Measurements from ENCODE around the gene HOXC9.

The HOXC9 gene

GRCh38 chr12:54037360-54038283 is 37.7 kb downstream of the HOXC9 start:
- H3K9ac ChIP-seq (ENCODE audit: insufficient read length, low read depth), result no peak overlapping the region
- H3K4me1 ChIP-seq (ENCODE audit: insufficient read depth, insufficient read length), result peaks cover 9% of the 10 kb centered on the region
- DNase-seq (ENCODE audit: low read depth, low spot score), result no peak
- H3K27me3 ChIP-seq (ENCODE audit: insufficient read depth, insufficient read length), result peaks cover 100% of the 10 kb centered on the region
- H3K9me3 ChIP-seq (ENCODE audit: insufficient read depth, low read length), result no peaks in the 10 kb centered on the region
- H3K4me3 ChIP-seq (ENCODE audit: insufficient read length, low read depth), result no peak overlapping the region
- TF ChIP-seq SUZ12 (IDR thresholded peaks at IDR 0.05; ENCODE audit: extremely low read depth, insufficient read depth, insufficient read length) (no peak), YY1 (IDR thresholded peaks at IDR 0.05; ENCODE audit: insufficient read depth, insufficient read length) (no peak), ZNF274 (IDR thresholded peaks at IDR 0.05; ENCODE audit: low read depth, low read length) (no peak)
- H3K36me3 ChIP-seq (ENCODE audit: insufficient read depth, insufficient read length, low read length), result no peaks in the 10 kb centered on the region

GRCh38 chr12:54038284-54038870 is 38.4 kb downstream of the HOXC9 start:
- peaks cover 6% of the 10 kb centered on the region for H3K4me1 ChIP-seq (ENCODE audit: insufficient read depth, insufficient read length)
- H3K9ac ChIP-seq (ENCODE audit: insufficient read length, low read depth), result no peak overlapping the region
- DNase-seq (ENCODE audit: low read depth, low spot score), result no peak
- H3K4me3 ChIP-seq (ENCODE audit: insufficient read length, low read depth), result no peak overlapping the region
- TF ChIP-seq YY1 (IDR thresholded peaks at IDR 0.05; ENCODE audit: insufficient read depth, insufficient read length), result no peak
- TF ChIP-seq ZNF274 (IDR thresholded peaks at IDR 0.05; ENCODE audit: low read depth, low read length), result no peak
- no peak for TF ChIP-seq SUZ12 (IDR thresholded peaks at IDR 0.05; ENCODE audit: extremely low read depth, insufficient read depth, insufficient read length)
- peaks cover 100% of the 10 kb centered on the region for H3K27me3 ChIP-seq (ENCODE audit: insufficient read depth, insufficient read length)
- H3K36me3 ChIP-seq (ENCODE audit: insufficient read depth, insufficient read length, low read length), result no peaks in the 10 kb centered on the region
- no peaks in the 10 kb centered on the region for H3K9me3 ChIP-seq (ENCODE audit: insufficient read depth, low read length)

GRCh38 chr12:54038871-54039414 is 39.0 kb downstream of the HOXC9 start:
- H3K27me3 ChIP-seq (ENCODE audit: insufficient read depth, insufficient read length), result peaks cover 100% of the 10 kb centered on the region
- no peaks in the 10 kb centered on the region for H3K9me3 ChIP-seq (ENCODE audit: insufficient read depth, low read length)

DNA sequence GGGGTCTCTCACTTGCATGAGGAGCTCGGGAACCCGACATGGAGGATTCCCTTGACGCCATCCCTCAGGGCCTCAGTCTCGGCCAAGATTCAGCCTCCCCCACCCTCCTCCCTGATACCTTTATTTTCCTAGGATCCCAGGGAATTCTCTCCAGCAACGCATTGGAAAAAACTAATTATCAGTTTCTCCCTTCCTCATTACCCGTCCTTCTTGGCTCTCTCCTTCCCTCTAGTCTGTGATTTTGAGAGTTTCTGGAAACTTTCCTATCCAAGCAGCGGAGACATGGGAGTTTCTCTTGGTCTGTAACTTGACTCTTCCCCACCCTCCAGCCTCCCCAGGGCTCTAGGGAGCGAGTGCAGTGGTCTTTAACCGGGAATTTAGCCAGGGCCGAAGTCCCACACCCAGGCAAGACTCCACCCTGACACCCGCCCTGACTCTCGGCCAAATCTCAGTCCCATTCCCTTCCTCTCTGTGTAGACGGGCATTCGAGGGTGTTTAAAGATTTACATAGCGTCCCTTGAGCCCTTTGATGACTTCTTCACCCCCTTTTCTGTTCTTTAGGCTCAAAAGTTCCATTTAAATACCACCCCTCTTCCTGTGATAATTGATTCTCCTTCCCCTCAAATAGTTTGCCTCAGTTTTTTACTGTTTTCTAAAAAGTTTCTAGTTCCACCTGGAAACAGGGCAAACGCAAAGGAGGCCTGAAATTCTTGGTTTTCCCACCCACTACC is 39.6 kb downstream of the HOXC9 start:
- Histone ChIP-seq H3K4me3 (ENCODE audit: insufficient read length, low read depth) (no peak overlapping the region), H3K9me3 (ENCODE audit: insufficient read depth, low read length) (no peaks in the 10 kb centered on the region), H3K9ac (ENCODE audit: insufficient read length, low read depth) (no peak overlapping the region), H3K4me1 (ENCODE audit: insufficient read depth, insufficient read length) (peaks cover 5% of the 10 kb centered on the region), H3K36me3 (ENCODE audit: insufficient read depth, insufficient read length, low read length) (no peaks in the 10 kb centered on the region), H3K27me3 (ENCODE audit: insufficient read depth, insufficient read length) (peaks cover 100% of the 10 kb centered on the region)
- TF ChIP-seq SUZ12 (IDR thresholded peaks at IDR 0.05; ENCODE audit: extremely low read depth, insufficient read depth, insufficient read length) (peak; percentile 75), YY1 (IDR thresholded peaks at IDR 0.05; ENCODE audit: insufficient read depth, insufficient read length) (no peak)
- no peak for DNase-seq (ENCODE audit: low read depth, low spot score)

More at GRCh38 chr12:54038871-54039414, 39.0 kb downstream of the HOXC9 start:
- no peak overlapping the region for H3K4me3 ChIP-seq (ENCODE audit: insufficient read length, low read depth)
- no peak for DNase-seq (ENCODE audit: low read depth, low spot score)
- no peaks in the 10 kb centered on the region for H3K36me3 ChIP-seq (ENCODE audit: insufficient read depth, insufficient read length, low read length)
- no peak for TF ChIP-seq YY1 (IDR thresholded peaks at IDR 0.05; ENCODE audit: insufficient read depth, insufficient read length)
- peak; percentile 91 for TF ChIP-seq SUZ12 (IDR thresholded peaks at IDR 0.05; ENCODE audit: extremely low read depth, insufficient read depth, insufficient read length)
- H3K9ac ChIP-seq (ENCODE audit: insufficient read length, low read depth), result no peak overlapping the region
- H3K4me1 ChIP-seq (ENCODE audit: insufficient read depth, insufficient read length), result peaks cover 6% of the 10 kb centered on the region

DNA sequence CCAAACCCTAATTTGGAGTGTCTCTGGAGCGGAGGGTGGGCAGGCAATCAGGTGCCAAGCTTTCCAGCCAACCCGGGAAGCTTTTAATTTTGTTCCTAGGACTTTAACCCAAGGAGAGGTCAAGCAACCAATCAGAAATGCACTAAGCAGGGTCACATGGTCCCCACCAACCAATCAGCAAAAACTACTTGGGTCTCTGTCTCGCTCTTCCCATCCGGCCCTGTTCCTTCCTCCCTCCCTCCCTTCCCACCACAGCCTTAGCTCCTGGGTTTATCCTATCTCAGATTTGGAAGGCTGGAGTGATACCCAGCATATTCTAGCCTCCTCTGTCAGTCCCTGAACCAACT is 40.2 kb downstream of the HOXC9 start:
- no peak for DNase-seq (ENCODE audit: low read depth, low spot score)
- no peaks in the 10 kb centered on the region for H3K9me3 ChIP-seq (ENCODE audit: insufficient read depth, low read length)
- H3K4me1 ChIP-seq (ENCODE audit: insufficient read depth, insufficient read length), result peaks cover 3% of the 10 kb centered on the region
- peaks cover 100% of the 10 kb centered on the region for H3K27me3 ChIP-seq (ENCODE audit: insufficient read depth, insufficient read length)
- no peak for TF ChIP-seq YY1 (IDR thresholded peaks at IDR 0.05; ENCODE audit: insufficient read depth, insufficient read length)
- TF ChIP-seq SUZ12 (IDR thresholded peaks at IDR 0.05; ENCODE audit: extremely low read depth, insufficient read depth, insufficient read length), result no peak
- no peak for TF ChIP-seq ZNF274 (IDR thresholded peaks at IDR 0.05; ENCODE audit: low read depth, low read length)
- no peaks in the 10 kb centered on the region for H3K36me3 ChIP-seq (ENCODE audit: insufficient read depth, insufficient read length, low read length)
- H3K9ac ChIP-seq (ENCODE audit: insufficient read length, low read depth), result no peak overlapping the region
- no peak overlapping the region for H3K4me3 ChIP-seq (ENCODE audit: insufficient read length, low read depth)

DNA sequence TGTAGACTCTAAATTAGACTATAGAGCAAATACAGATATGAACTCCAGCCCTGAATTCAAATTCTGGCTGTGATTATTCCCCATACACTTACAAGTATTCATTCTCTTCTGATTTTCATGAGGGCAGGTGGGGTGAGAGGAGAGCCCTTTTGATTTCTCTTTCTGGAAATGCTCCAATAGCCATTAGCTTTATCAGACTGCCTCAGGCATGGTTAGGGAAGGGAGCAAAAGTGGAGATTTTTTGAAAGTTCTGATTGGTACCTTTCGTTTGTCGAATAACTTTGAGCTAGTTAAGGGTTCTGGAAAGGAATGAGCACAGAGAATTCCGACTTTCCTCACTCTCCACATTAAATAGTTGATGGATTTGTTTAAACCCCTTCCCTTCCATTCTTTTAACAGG is 40.7 kb downstream of the HOXC9 start:
- H3K9ac ChIP-seq (ENCODE audit: insufficient read length, low read depth), result no peak overlapping the region
- peaks cover 3% of the 10 kb centered on the region for H3K4me1 ChIP-seq (ENCODE audit: insufficient read depth, insufficient read length)
- no peak overlapping the region for H3K4me3 ChIP-seq (ENCODE audit: insufficient read length, low read depth)
- TF ChIP-seq SUZ12 (IDR thresholded peaks at IDR 0.05; ENCODE audit: extremely low read depth, insufficient read depth, insufficient read length), result no peak
- TF ChIP-seq YY1 (IDR thresholded peaks at IDR 0.05; ENCODE audit: insufficient read depth, insufficient read length), result no peak
- no peak for TF ChIP-seq ZNF274 (IDR thresholded peaks at IDR 0.05; ENCODE audit: low read depth, low read length)
- DNase-seq (ENCODE audit: low read depth, low spot score), result no peak
- H3K27me3 ChIP-seq (ENCODE audit: insufficient read depth, insufficient read length), result peaks cover 100% of the 10 kb centered on the region
- H3K36me3 ChIP-seq (ENCODE audit: insufficient read depth, insufficient read length, low read length), result no peaks in the 10 kb centered on the region
- H3K9me3 ChIP-seq (ENCODE audit: insufficient read depth, low read length), result no peaks in the 10 kb centered on the region
